Measurements from ENCODE around the gene BRD3.

DNA sequence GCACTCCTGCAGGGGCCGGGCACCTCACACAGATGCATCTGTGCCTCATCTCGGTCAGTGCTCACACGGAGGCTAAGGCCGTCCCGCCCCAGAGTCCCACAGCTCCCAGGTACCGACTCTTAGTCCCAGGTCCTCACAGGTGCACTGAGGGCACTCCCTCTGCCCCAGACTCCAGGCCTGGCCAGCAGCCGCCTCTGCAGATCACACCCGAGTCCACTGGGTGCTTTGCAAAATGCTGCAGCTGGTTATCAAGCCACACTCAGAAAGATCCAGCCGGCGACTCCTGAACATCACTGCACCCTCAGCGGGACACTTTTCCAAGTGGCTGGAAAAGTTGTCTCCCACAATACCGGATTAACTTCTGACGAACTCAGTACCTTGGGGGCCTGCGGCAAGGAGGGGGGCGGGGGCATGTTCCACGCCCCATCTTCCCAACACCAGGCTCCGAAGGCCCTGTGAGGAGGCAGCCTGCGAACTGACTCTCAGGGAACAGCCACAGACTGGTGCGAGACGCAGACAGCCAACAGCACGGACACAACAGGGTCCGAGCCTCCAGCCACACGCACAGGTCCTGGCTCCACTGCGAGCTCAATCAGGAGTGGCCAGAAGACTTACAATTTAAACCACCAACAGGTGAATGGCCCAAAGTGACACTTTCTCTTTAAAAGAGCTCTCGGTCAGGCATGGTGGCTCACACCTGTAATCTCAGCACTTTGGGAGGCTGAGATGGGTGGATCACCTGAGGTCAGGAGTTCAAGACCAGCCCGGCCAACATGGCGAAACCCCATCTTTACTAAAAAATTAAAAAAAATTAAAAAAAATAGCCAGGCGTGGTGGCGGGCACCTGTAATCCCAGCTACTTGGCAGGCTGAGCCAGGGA is 4.0 kb downstream of the BRD3 start:
- TF ChIP-seq, protein P1, sequence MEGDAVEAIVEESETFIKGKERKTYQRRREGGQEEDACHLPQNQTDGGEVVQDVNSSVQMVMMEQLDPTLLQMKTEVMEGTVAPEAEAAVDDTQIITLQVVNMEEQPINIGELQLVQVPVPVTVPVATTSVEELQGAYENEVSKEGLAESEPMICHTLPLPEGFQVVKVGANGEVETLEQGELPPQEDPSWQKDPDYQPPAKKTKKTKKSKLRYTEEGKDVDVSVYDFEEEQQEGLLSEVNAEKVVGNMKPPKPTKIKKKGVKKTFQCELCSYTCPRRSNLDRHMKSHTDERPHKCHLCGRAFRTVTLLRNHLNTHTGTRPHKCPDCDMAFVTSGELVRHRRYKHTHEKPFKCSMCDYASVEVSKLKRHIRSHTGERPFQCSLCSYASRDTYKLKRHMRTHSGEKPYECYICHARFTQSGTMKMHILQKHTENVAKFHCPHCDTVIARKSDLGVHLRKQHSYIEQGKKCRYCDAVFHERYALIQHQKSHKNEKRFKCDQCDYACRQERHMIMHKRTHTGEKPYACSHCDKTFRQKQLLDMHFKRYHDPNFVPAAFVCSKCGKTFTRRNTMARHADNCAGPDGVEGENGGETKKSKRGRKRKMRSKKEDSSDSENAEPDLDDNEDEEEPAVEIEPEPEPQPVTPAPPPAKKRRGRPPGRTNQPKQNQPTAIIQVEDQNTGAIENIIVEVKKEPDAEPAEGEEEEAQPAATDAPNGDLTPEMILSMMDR (IDR thresholded peaks at IDR 0.05; ENCODE audit: control extremely low read depth in 1 of 3, insufficient read depth in 1 of 3, low read depth in 1 of 3, low read length in 3 of 3) = no peak
- TF ChIP-seq CHD2 (IDR thresholded peaks at IDR 0.05; ENCODE audit: low read length) (no peak), YY1 (IDR thresholded peaks at IDR 0.05; ENCODE audit: low read depth, low read length) (no peak)
- TF ChIP-seq, protein P2, sequence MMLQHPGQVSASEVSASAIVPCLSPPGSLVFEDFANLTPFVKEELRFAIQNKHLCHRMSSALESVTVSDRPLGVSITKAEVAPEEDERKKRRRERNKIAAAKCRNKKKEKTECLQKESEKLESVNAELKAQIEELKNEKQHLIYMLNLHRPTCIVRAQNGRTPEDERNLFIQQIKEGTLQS (IDR thresholded peaks at IDR 0.05; ENCODE audit: insufficient read depth, low read depth, low read length) = no peak
